Spleen (tissue), 7 donors: ENCODE measurements around the gene WIPI1.

Experiments
- POLR2AphosphoS5 ChIP-seq, 3 donors: sonication (generic); formaldehyde crosslinking; IDR thresholded peaks; one replicate each; pipeline ENCODE4 v1.5.1; 2017; ENCODE audit warnings: antibody characterized with exemption in 3 of 3
- TF ChIP-seq, protein P1 (sequence below), 11 experiments: fragments of 200-600 bp in 7 of 11; fragments of 450-650 bp in 4 of 11; sonication (generic) in 4 of 11; IDR thresholded peaks in 8 of 11; conservative IDR thresholded peaks in 3 of 11; 1 replicate in 7 of 11; 2 replicates in 4 of 11; pipeline versions ENCODE4 v1.4.0 to v1.8.0; 2016 to 2021; ENCODE audit warnings: antibody characterized with exemption in 11 of 11, inconsistent platforms in 4 of 11, mild to moderate bottlenecking in 1 of 11
- donor health status: DM: no; HTN: no; CAD: no; lungs with moderate emphysema.
- donor health status: DM: no; HTN: no; CAD: no.
- donor health status: DM: no; HTN: no; CAD: no.

DNA sequence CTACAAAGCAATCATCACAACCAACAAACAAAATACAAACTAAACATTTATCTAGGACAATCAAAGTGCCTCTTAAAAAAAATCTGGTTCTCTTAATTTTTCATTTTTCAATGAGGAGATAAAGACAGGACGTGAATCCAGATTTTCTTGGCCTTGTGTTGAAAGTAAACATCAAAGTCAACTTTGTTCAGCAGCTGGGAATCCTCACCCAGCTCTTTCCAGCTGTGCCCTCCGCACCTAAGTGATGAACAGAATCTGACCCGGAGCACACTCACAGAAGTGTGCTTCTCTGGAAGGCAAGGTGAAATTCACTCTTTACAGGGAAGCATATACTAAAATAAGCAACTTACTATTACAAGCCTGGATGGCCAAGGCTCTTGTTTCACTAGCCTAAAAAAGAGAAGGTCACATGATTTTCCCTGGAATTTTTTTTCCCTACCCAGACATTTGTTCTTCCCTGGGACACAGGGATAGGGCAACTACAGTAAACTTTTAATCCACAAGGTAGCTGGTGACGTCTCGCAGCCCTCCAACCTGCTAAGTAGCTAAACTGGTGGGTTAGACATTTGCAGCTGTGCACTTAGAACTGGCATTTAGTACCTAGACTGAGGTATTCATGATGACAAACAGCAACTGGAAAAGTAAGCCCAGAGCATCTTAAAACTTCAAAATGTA is 3.2 kb downstream of the WIPI1 start:
- TF ChIP-seq, protein P1, sequence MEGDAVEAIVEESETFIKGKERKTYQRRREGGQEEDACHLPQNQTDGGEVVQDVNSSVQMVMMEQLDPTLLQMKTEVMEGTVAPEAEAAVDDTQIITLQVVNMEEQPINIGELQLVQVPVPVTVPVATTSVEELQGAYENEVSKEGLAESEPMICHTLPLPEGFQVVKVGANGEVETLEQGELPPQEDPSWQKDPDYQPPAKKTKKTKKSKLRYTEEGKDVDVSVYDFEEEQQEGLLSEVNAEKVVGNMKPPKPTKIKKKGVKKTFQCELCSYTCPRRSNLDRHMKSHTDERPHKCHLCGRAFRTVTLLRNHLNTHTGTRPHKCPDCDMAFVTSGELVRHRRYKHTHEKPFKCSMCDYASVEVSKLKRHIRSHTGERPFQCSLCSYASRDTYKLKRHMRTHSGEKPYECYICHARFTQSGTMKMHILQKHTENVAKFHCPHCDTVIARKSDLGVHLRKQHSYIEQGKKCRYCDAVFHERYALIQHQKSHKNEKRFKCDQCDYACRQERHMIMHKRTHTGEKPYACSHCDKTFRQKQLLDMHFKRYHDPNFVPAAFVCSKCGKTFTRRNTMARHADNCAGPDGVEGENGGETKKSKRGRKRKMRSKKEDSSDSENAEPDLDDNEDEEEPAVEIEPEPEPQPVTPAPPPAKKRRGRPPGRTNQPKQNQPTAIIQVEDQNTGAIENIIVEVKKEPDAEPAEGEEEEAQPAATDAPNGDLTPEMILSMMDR (IDR thresholded peaks at IDR 0.05 in 8 of 11, conservative IDR thresholded peaks at IDR 0.05 in 3 of 11) = no peak
- TF ChIP-seq POLR2AphosphoS5 (IDR thresholded peaks at IDR 0.05) = no peak
